ENCODE measurements around the gene NOS1AP.

The NOS1AP gene

GRCh38 chr1:162361349-162361748, 291.9 kb downstream of the NOS1AP start:
- DNase-seq = no peak

- DNase-seq = no peak
Observed at GRCh38 chr1:162363823-162364222, 294.3 kb downstream of the NOS1AP start.

- no peak for DNase-seq
Observed at GRCh38 chr1:162364498-162364897, 295.0 kb downstream of the NOS1AP start.

GRCh38 chr1:162365284-162366020, 296.0 kb downstream of the NOS1AP start:
- no peak for DNase-seq

- peak in 7 of 58 donors; percentile 8 to 27 (median 14) for DNase-seq
Observed at GRCh38 chr1:162366149-162366548, 296.7 kb downstream of the NOS1AP start.

GRCh38 chr1:162366671-162367070, 297.2 kb downstream of the NOS1AP start:
- DNase-seq = no peak

- no peak for DNase-seq
Observed at GRCh38 chr1:162367073-162367472, 297.6 kb downstream of the NOS1AP start.

- DNase-seq = no peak
Observed at GRCh38 chr1:162367772-162368171, 298.3 kb downstream of the NOS1AP start.

- DNase-seq = no peak
Observed at GRCh38 chr1:162368451-162368850, 299.0 kb downstream of the NOS1AP start.

GRCh38 chr1:162369571-162369970, 300.1 kb downstream of the NOS1AP start:
- no peak for DNase-seq

GRCh38 chr1:162370161-162370560, 300.7 kb downstream of the NOS1AP start:
- DNase-seq = no peak

- no peak for DNase-seq
Observed at GRCh38 chr1:162370721-162371120, 301.2 kb downstream of the NOS1AP start.

- DNase-seq = no peak
Observed at GRCh38 chr1:162371611-162372010, 302.1 kb downstream of the NOS1AP start.

- no peak for DNase-seq
Observed at GRCh38 chr1:162372159-162373071, 302.9 kb downstream of the NOS1AP start.

GRCh38 chr1:162373072-162373427, 303.6 kb downstream of the NOS1AP start:
- DNase-seq = no peak

GRCh38 chr1:162373541-162374260, 304.2 kb downstream of the NOS1AP start:
- DNase-seq = no peak

- no peak for DNase-seq
Observed at GRCh38 chr1:162374406-162374805, 304.9 kb downstream of the NOS1AP start.

GRCh38 chr1:162375463-162375862, 306.0 kb downstream of the NOS1AP start:
- DNase-seq = no peak

- DNase-seq = no peak
Observed at GRCh38 chr1:162376691-162377090, 307.2 kb downstream of the NOS1AP start, which contains the start of gene SPATA46. TSS of gene SPATA46 (minus strand) at chr1:162376854. CDS start at chr1:162376790, 64 bp downstream.

- DNase-seq = no peak
Observed at GRCh38 chr1:162380061-162380846, 310.8 kb downstream of the NOS1AP start.

- no peak for DNase-seq
Observed at GRCh38 chr1:162381383-162381782, 311.9 kb downstream of the NOS1AP start, which contains the start of gene C1orf226. TSS of gene C1orf226 (plus strand) at chr1:162381728. CDS start at chr1:162381902, 174 bp downstream.
